D721Med (cell line): ENCODE results near the gene COASY.
"Not testable (repeated sequence)": the region's sequence is repeated elsewhere in the genome, so short reads cannot be mapped to it uniquely, and the experiment has no call there.

Experiments used
- DNase-seq: peaks from one replicate; pipeline ENCODE4 v3.0.0; 2011; ENCODE audit warnings: low spot score; ENCODE audit not compliant: insufficient read length
- FAIRE-seq: peaks from 2 replicates; lab custom pipeline; 2011; peaks lifted over from hg19 to GRCh38; lab: Jason Lieb, UNC
- CTCF ChIP-seq: IDR thresholded peaks from 2 replicates; pipeline ENCODE4 v1.5.1; 2012; ENCODE audit warnings: mild to moderate bottlenecking, control low read depth; ENCODE audit not compliant: insufficient read depth; ENCODE audit errors: missing control alignments

Gene COASY

DNA sequence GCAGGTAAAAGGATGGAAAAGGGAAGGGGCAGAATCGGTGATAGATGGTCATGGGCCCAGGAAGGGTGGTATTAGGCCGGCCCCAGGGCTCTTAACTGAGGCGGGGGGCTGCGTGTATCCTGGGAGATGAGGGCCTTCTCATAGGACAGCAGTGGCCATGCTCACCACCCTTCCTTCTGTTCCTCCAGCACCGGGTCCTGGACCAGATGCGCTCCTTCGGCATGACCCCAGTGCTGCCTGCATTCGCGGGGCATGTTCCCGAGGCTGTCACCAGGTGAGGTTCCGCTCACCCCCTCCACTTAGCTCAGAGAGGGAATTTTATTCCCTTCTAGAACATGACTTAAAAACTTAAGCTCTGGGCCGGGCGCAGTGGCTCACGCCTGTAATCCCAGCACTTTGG is 23.5 kb upstream of the COASY start:
- DNase-seq = no peak
- no peak for TF ChIP-seq CTCF
- no peak for FAIRE-seq

- not testable (repeated sequence) for DNase-seq, FAIRE-seq
Measured at GRCh38 chr17:42540558-42540957, 21.4 kb upstream of the COASY start.

DNA sequence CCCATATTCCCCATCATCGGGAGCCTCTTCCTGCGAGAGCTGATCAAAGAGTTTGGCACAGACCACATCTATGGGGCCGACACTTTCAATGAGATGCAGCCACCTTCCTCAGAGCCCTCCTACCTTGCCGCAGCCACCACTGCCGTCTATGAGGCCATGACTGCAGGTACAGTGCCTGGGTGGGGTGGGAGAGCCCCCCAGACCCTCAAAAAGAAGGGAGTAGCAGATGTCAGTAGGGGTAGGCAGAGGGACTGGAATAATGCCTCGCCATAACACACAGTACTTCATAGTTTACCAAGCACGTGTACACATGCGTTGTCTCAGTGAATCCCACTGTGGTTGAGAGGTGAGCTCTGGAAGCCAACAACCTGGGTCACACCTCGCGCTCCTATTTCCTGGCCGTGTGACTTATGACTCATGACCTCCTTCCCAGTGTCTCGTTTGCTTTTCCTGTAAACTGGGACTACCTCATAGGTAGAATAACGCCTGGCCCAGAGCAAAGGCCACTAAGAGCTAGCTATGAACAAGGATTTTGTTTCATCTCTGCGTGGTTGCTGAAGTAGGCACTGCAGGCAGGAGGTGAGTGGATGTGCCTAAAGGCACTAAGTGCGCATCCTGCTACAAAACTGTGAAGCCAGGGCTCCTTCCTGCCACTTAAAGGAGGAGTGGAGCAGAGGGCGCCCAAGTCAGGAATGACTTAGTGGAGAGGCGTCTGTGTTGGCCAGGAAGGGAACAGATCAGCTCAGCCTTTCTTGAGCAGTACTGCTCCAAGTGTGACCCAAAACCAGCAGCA is 20.7 kb upstream of the COASY start:
- FAIRE-seq (no peak), DNase-seq (no peak)
- no peak for TF ChIP-seq CTCF

DNA sequence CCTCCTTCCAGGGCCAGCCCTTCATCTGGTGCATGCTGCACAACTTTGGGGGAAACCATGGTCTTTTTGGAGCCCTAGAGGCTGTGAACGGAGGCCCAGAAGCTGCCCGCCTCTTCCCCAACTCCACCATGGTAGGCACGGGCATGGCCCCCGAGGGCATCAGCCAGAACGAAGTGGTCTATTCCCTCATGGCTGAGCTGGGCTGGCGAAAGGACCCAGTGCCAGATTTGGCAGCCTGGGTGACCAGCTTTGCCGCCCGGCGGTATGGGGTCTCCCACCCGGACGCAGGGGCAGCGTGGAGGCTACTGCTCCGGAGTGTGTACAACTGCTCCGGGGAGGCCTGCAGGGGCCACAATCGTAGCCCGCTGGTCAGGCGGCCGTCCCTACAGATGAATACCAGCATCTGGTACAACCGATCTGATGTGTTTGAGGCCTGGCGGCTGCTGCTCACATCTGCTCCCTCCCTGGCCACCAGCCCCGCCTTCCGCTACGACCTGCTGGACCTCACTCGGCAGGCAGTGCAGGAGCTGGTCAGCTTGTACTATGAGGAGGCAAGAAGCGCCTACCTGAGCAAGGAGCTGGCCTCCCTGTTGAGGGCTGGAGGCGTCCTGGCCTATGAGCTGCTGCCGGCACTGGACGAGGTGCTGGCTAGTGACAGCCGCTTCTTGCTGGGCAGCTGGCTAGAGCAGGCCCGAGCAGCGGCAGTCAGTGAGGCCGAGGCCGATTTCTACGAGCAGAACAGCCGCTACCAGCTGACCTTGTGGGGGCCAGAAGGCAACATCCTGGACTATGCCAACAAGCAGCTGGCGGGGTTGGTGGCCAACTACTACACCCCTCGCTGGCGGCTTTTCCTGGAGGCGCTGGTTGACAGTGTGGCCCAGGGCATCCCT is 18.5 kb upstream of the COASY start:
- TF ChIP-seq CTCF = no peak
- DNase-seq = no peak
- FAIRE-seq = no peak

DNA sequence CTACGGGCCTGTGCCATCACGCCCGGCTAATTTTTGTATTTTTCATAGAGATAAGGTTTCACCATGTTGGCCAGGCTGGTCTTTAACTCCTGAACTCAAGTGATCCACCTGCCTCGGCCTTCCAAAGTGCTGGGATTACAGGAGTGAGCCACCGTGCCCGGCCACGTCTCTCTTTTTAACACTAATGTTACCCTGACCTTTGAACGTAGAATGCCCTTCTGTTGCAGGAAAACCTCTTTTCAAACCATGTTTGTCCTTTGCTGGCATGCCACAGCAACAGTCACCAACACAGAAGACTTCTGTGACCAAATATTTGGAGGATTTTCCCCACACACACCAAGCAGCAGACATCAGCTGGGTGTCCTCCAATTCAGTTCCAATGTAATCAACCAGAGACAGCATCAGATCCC is 17.1 kb upstream of the COASY start:
- TF ChIP-seq CTCF = no peak
- FAIRE-seq (no peak), DNase-seq (no peak)

DNA sequence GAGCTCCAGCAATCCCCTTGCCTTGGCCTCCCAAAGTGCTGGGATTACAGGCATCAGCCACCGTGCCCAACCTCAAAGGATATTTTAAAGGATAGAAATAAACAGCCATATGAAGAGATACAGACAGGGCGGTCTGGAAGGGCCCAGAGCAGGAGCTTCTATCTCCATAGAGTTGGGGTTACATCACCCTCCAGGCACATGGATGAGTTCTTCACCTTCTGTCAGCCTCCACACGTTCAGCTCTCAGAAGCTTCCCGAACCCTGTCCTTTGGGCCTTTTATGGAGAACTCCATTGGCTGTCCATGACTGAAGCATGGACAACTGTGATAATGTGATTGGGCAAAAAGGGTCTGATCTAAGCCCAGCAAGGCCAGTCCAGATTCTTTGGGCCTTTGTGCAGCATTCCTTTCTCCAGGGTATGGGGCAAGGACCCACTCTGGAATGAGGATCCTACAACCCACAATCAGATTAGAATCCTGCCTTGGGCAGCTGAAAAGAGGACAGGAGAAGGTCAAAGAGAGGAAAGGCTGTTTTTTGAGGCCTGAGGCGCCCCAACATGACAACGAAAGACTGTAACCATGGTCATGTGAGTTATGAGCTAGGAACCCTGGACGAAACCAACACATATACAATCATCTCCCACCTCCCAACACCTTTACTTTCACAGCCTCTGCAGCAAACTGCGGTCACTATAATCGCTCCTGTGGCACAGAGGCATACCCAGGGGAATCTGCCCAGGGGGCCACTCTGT is 16.0 kb upstream of the COASY start:
- DNase-seq, FAIRE-seq: not testable (repeated sequence)

DNA sequence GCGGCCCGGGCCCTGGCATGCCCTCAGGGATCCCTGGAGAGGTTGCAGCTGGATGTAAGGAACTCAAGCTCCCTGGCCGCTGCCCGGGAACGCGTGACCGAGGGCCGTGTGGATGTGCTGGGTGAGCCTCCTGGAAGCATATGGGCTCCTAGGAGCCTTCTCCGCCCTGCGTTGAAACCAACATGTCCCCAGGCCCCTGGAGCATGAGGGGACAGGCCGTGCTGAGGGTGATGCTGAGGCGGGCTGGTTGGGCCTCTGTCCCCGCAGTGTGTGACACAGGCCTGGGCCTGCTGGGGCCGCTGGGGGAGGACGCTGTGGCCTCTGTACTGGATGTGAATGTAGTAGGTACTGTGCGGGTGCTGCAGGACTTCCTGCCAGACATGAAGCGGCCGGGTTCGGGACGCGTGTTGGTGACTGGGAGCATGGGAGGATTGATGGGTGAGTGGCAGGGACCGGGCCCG is 14.9 kb upstream of the COASY start:
- no peak for FAIRE-seq
- DNase-seq = no peak
- TF ChIP-seq CTCF = no peak
